ENCODE results near the gene ZSWIM6.

DNA sequence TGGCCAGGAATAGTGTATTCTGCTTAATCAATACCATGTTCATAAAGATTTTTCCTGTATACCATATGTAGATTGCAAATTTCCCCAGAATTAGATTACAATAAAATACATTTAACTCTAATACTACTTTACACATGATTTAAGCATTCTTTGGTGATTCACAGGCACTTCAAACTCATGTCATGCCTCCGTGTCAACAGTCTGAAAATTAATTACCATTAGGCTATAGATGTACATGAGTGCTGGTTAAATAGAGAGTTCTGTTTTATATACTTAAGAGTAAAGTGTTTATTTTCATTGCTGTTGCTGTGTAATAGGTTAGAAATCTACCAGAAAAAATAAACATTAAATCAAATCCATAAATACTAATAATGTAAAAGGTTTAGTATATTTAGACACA, 159.8 kb downstream of the ZSWIM6 start:
- TF ChIP-seq EZH2 (IDR thresholded peaks at IDR 0.05) (no peak), POLR2AphosphoS5 (IDR thresholded peaks at IDR 0.05; ENCODE audit: borderline replicate concordance, low read depth, low read length) (no peak)

Data from SK-N-MC (cell line).